ENCODE measurements around the gene POLR2I. TPM values are rescaled to one million over a fixed set of nuclear protein-coding genes. Genes with fewer than 3 reads are reported as not detected.
A peak's percentile ranks its signal among the peaks of the same experiment; 100 is the strongest.

POLR2I gene
- total and polyA plus RNA-seq, 11 donors, result 80.4 to 180 (median 107) TPM

DNA sequence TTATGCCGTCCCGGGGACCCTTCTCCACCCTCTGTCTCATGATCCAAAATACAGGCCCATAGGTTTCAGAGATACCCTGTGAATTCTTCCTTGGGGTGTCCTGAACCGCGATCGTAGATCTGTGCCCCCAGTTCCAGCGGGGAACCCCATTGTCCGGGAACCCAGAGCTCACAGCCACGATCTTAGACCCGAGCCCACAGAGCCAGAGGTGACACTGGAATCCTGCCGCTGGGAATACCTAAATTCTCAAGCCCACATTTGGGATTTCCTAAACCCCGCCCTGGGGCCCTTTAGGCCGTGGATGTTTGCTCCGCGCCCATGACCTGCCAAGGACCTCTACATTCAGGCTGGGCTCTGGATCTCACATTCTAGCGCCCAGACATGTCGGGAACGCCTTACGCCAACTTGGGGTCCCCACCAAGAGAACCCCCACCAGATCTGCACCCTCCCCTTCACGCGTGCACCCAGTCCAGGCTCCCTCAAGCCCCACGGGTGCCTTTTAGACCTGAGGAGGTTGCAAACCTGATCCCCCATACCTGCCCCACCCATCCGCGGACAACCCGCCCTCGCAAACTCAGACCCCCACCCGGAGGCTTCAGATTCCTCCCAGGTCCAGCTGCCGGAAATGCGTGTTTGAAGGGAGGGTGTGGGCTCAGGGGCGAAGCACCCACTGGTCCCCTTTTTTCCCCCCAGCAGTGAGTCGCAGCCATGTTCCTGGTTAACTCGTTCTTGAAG is 25.8 kb upstream of the POLR2I start:
- Histone ChIP-seq H3K9me3 (no peaks in the 10 kb centered on the region), H3K4me1 (peaks cover 0 to 30% (median 16%) of the 10 kb centered on the region in 12 donors), H3K27me3 (no peaks in the 10 kb centered on the region), H3K4me3 (peak overlapping the region; percentile 80 to 100 (median 95)), H3K27ac (peak overlapping the region; percentile 93 to 100 (median 99)), H3K36me3 (peaks cover 0 to 37% (median 36%) of the 10 kb centered on the region in 9 donors)
- intact Hi-C loops (cut with DNase I), result loop anchor here in 4 of 10 donors (1.0 to 10.0 kb wide), 4 partner anchors 12 to 386 kb away; partner anchors contain the start of genes COX7A1 (in 3 of the 4), HSPB6 (in 1 of the 4) and PROSER3 (in 1 of the 4)
- DNase-seq (peak in 4 of 5 donors; percentile 58 to 75 (median 68)), ATAC-seq (peak in 3 of 4 donors; percentile 4 to 31 (median 9))
- 0 to 1% (median 0%) methylated on average over 26 to 31 of the region's 31 CpGs for WGBS, 4 donors
- TF ChIP-seq CTCF (IDR thresholded peaks at IDR 0.05) (no peak), POLR2A (IDR thresholded peaks at IDR 0.05) (no peak)

GRCh38 chr19:36139473-36140303 is 25.0 kb upstream of the POLR2I start, which contains the start of gene CAPNS1:
Gene CAPNS1 (plus strand): TSS chr19:36140066. CDS start chr19:36141012, 946 bp downstream.
- Histone ChIP-seq H3K9me3 (no peaks in the 10 kb centered on the region), H3K4me3 (peak within 1 kb of the TSS; percentile 80 to 100 (median 95)), H3K36me3 (peaks cover 0 to 30% (median 29%) of the 10 kb centered on the region in 9 donors), H3K4me1 (peaks cover 0 to 30% (median 16%) of the 10 kb centered on the region in 12 donors), H3K27me3 (no peaks in the 10 kb centered on the region), H3K27ac (peak within 1 kb of the TSS; percentile 93 to 100 (median 99))
- intact Hi-C loops (cut with DNase I), result loop anchor here in 6 of 10 donors (1.0 to 10.0 kb wide), 5 partner anchors 11 to 385 kb away; partner anchors contain the start of genes COX7A1 (in 4 of the 6), HSPB6 (in 1 of the 6) and PROSER3 (in 1 of the 6)
- peak; percentile 98 to 99 (median 99) for DNase-seq
- TF ChIP-seq CTCF (IDR thresholded peaks at IDR 0.05) (peak in 5 of 12 donors; percentile 14 to 19 (median 17)), POLR2A (IDR thresholded peaks at IDR 0.05) (peak; percentile 95 to 97)
- WGBS, 4 donors, result 0 to 1% (median 1%) methylated on average over 17 to 75 of the region's 75 CpGs
- peak; percentile 91 to 93 (median 92) for ATAC-seq

DNA sequence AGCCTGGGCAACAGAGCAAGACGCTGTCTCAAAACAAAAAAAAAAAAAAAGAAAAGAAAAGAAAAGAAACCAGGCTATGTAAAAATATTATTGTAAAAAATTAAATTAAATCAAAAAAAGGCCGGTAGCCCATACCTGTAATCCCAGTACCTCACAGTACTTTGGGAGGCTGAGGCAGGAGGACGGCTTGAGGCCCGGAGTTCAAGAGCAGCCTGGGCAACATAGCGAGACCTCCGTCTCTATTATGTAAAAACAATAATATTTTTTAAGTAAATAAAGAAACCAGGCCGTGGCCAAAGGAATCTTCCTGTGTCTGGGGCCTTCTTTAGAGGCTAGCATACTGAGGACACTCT is 24.4 kb upstream of the POLR2I start:
- H3K4me3 ChIP-seq, result peak overlapping the region; percentile 80 to 100 (median 95)
- intact Hi-C loops (cut with DNase I), result loop anchor here in 3 of 10 donors (1.0 kb wide), 2 partner anchors 11 to 13 kb away; partner anchors contain the start of gene COX7A1 (in 1 of the 3)
- TF ChIP-seq POLR2A (IDR thresholded peaks at IDR 0.05), result no peak
- TF ChIP-seq CTCF (IDR thresholded peaks at IDR 0.05), result no peak
- peaks cover 0 to 24% (median 23%) of the 10 kb centered on the region in 9 donors for H3K36me3 ChIP-seq
- H3K27ac ChIP-seq, result peak overlapping the region; percentile 93 to 100 (median 99)
- peaks cover 0 to 30% (median 16%) of the 10 kb centered on the region in 12 donors for H3K4me1 ChIP-seq
- 65 to 73% (median 69%) methylated on average over 7 of the region's 7 CpGs for WGBS, 4 donors
- no peaks in the 10 kb centered on the region for H3K9me3 ChIP-seq
- no peaks in the 10 kb centered on the region for H3K27me3 ChIP-seq
- DNase-seq, result no peak
- no peak for ATAC-seq

Measured in heart left ventricle (tissue), 16 donors.